H1 (cell line): ENCODE results near the gene TBC1D16. TPM values are rescaled to one million over a fixed set of nuclear protein-coding genes. Genes with fewer than 3 reads are reported as not detected.
A peak's percentile ranks its signal among the peaks of the same experiment; 100 is the strongest.

Source experiments
- BACH1 ChIP-seq: IDR thresholded peaks from 2 replicates; pipeline ENCODE4 v1.6.1; 2012; ENCODE audit warnings: low read length, improper control_type of control experiment
- BCL11A ChIP-seq, 2 experiments: IDR thresholded peaks; one replicate each; pipeline ENCODE4 v1.6.1; 2011; ENCODE audit warnings: low read depth in 2 of 2, low read length in 2 of 2, mild to moderate bottlenecking in 2 of 2
- BRCA1 ChIP-seq: IDR thresholded peaks from 2 replicates; pipeline ENCODE4 v1.6.1; 2012; ENCODE audit warnings: low read depth, low read length, improper control_type of control experiment
- CHD2 ChIP-seq: IDR thresholded peaks from 2 replicates; pipeline ENCODE4 v1.6.1; 2012; ENCODE audit warnings: low read length, improper control_type of control experiment
- JUND ChIP-seq: IDR thresholded peaks from 2 replicates; pipeline ENCODE4 v1.6.1; 2011; ENCODE audit warnings: mild to moderate bottlenecking, improper control_type of control experiment, low read length
- MAFK ChIP-seq: IDR thresholded peaks from 2 replicates; pipeline ENCODE4 v1.6.1; 2012; ENCODE audit warnings: low read depth, mild to moderate bottlenecking, improper control_type of control experiment, low read length
- NANOG ChIP-seq: IDR thresholded peaks from 2 replicates; pipeline ENCODE4 v1.6.1; 2011; ENCODE audit warnings: low read length, low read depth, mild to moderate bottlenecking, inconsistent platforms; ENCODE audit not compliant: insufficient read depth, poor library complexity, severe bottlenecking
- RAD21 ChIP-seq, 2 experiments: IDR thresholded peaks in 1 of 2; conservative IDR thresholded peaks in 1 of 2; 2 replicates each; pipeline ENCODE4 v1.6.1; 2011; ENCODE audit warnings: low read depth in 2 of 2, low read length in 2 of 2, improper control_type of control experiment in 1 of 2, inconsistent platforms in 1 of 2, mild to moderate bottlenecking in 1 of 2, moderate library complexity in 1 of 2
- RNF2 ChIP-seq: fragments of 200-900, 300-1000 bp; sonication (generic); IDR thresholded peaks from 2 replicates; pipeline ENCODE4 v1.7.1; 2016; ENCODE audit warnings: borderline replicate concordance, low read depth, mild to moderate bottlenecking, antibody characterized with exemption, low read length; ENCODE audit not compliant: poor library complexity, severe bottlenecking; ENCODE audit errors: missing control alignments
- SAP30 ChIP-seq: fragments of 300-600 bp; sonication (generic); IDR thresholded peaks from 2 replicates; pipeline ENCODE4 v1.7.1; 2012; ENCODE audit warnings: low read length, moderate library complexity, mild to moderate bottlenecking, inconsistent platforms; ENCODE audit not compliant: insufficient read depth, insufficient replicate concordance
- SIX5 ChIP-seq: IDR thresholded peaks from 2 replicates; pipeline ENCODE4 v1.6.1; 2011; ENCODE audit warnings: mild to moderate bottlenecking, low read depth, low read length
- TCF12 ChIP-seq: IDR thresholded peaks from 2 replicates; pipeline ENCODE4 v1.6.1; 2011; ENCODE audit warnings: low read depth, mild to moderate bottlenecking, low read length
- YY1 ChIP-seq: IDR thresholded peaks from 2 replicates; pipeline ENCODE4 v1.6.1; 2011; ENCODE audit warnings: low read depth, mild to moderate bottlenecking, low read length
- polyA plus RNA-seq, 7 experiments: library from polyadenylated mRNA; depleted of rRNA in 3 of 7; stranded (reverse) in 5 of 7; unstranded in 2 of 7; fragments of >200 nt in 5 of 7; fragments of 200-250 nt in 2 of 7; gene quantifications; 1 replicate in 5 of 7; 2 replicates in 1 of 7; 4 replicates in 1 of 7; pipeline versions ENCODE4 v1.2.1 to v1.2.3, GENCODE V29; 2011 to 2013; ENCODE audit warnings: missing spikeins in 2 of 7, mixed read lengths in 2 of 7
- total RNA-seq: library from RNA; stranded (reverse); fragmentation: NEBNext Ultra II Directional; extraction: Animal tissue kit (Norgen Biotek cat#: 25700); gene quantifications from 2 replicates; pipeline ENCODE4 v1.2.1, GENCODE V29; 2021

Gene TBC1D16
- total and polyA plus RNA-seq, 2 of the 8 experiments (the other 6 are each of a cell fraction or from before 2014, with no cell fraction given) = 21.1 to 109 TPM

DNA sequence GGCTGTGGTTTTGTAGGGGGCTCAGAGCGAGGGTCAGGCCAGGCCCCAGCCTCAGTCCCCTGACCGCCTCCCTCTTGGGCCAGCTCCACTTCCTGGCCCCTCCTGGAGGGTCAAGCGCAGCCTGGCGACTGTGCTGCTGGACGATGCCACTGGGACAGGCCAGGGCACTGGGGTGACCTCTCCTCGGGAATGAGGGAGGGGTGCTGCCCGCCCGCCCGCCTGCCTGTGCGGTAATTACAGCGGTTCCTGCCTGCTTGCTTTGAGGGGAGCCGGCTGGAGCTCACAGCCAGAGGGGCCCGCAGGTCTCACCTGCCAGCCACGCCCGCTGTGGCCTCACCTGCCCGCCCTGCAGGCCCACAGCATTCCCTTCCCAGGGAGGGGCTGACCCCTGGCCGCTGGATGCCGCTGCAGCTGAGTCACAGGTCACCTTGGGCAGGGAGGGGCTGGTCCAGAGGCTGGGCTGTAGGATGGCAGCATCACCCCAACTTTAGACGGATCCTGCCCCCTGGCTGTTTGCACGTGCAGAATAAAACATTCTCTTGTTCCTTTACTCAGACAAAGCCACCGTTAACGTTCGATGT, 119.7 kb downstream of the TBC1D16 start (continued):
- TF ChIP-seq YY1 (no peak), JUND (peak; percentile 83), CHD2 (no peak), SIX5 (no peak), BRCA1 (no peak), NANOG (no peak), BCL11A (IDR thresholded peaks at IDR 0.05; ENCODE audit: low read depth in 2 of 2, low read length in 2 of 2) (no peak), RAD21 (IDR thresholded peaks at IDR 0.05 in 1 of 2, conservative IDR thresholded peaks at IDR 0.05 in 1 of 2; ENCODE audit: low read depth in 2 of 2, low read length in 2 of 2) (peak; percentile 79 to 82), BACH1 (peak; percentile 67), TCF12 (0 out of 2 replicates have a peak, but pooled peaks have one; percentile 41), MAFK (peak; percentile 72; the same call in 1 of the 2 replicates), SAP30 (no peak), RNF2 (no peak)
